Activated naive CD4-positive, alpha-beta T cell treated with anti-CD3 and anti-CD28 coated beads for 36 hours (primary cell): ENCODE measurements around the gene UBE4B. TPM values are rescaled to one million over a fixed set of nuclear protein-coding genes. Genes with fewer than 3 reads are reported as not detected.
"Not testable (repeated sequence)": the region's sequence is repeated elsewhere in the genome, so short reads cannot be mapped to it uniquely, and the experiment has no call there.

ENCODE experiments used
- CTCF ChIA-PET: fragments of 350-600 bp; sonication (Branson Sonifier 250); formaldehyde crosslinking; loops from one replicate; lab custom pipeline; 2021; ENCODE audit warnings: antibody characterized with exemption; lab: Charles Lee
- DNase-seq: peaks from one replicate; pipeline ENCODE4 v3.0.0-alpha.2; 2020
- H3K27ac Mint-ChIP-seq: one replicate; pipeline ENCODE4 v1.8.0; 2021; ENCODE audit warnings: mild to moderate bottlenecking, mixed read lengths
- H3K27me3 Mint-ChIP-seq: one replicate; pipeline ENCODE4 v1.8.0; 2021; ENCODE audit warnings: low read depth, mixed read lengths
- H3K36me3 Mint-ChIP-seq: one replicate; pipeline ENCODE4 v1.8.0; 2021; ENCODE audit warnings: low read depth, mixed read lengths
- H3K4me1 Mint-ChIP-seq: one replicate; pipeline ENCODE4 v1.8.0; 2021; ENCODE audit warnings: low read depth, mixed read lengths
- H3K4me3 Mint-ChIP-seq: one replicate; pipeline ENCODE4 v1.8.0; 2021; ENCODE audit warnings: mild to moderate bottlenecking, moderate library complexity, mixed read lengths
- H3K9me3 Mint-ChIP-seq: one replicate; pipeline ENCODE4 v1.8.0; 2021; ENCODE audit warnings: mixed read lengths
- intact Hi-C: fragments of 100-400 bp; cut with micrococcal nuclease; formaldehyde crosslinking; loops from one replicate; pipeline ENCODE4 v1.15.1; 2023
- total RNA-seq, 2 experiments: library from RNA; stranded (reverse); gene quantifications; one replicate each; pipeline ENCODE4 v1.2.3, GENCODE V29; 2021

The UBE4B gene
- total RNA-seq, 2 experiments from 2014 or later, result 20.1 to 21.3 TPM

DNA sequence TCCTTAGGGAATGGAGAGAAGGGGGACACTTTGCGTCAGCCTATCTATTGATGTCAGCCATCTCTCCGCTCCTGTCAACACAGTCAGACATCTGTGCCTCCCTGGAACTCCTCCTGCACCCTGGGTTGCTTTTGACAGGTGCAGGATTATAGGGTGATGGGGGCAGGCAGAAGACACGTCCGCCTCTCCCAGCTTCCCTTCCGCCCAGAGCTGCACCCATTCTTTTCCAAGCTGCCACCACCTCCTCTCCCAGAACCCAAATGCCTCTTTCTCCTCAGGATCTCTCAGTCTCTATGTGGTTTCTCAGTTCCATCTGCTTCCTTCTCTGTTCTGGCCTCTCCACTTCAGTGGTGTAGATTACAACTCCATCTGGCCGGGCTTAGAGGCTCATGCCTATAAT lies 160.5 kb downstream of the UBE4B start:
- Mint-ChIP-seq H3K27ac (no peak overlapping the region), H3K4me1 (no peaks in the 10 kb centered on the region), H3K4me3 (no peak overlapping the region), H3K27me3 (peaks cover 5% of the 10 kb centered on the region), H3K36me3 (no peaks in the 10 kb centered on the region), H3K9me3 (peaks cover under 1% of the 10 kb centered on the region)
- intact Hi-C loops, result no loop called here
- no peak for DNase-seq
- CTCF ChIA-PET, result no interaction called here

- DNase-seq, result no peak
- no peak overlapping the region for H3K27ac Mint-ChIP-seq
- no peaks in the 10 kb centered on the region for H3K4me1 Mint-ChIP-seq
- H3K27me3 Mint-ChIP-seq, result peaks cover 5% of the 10 kb centered on the region
- no peaks in the 10 kb centered on the region for H3K36me3 Mint-ChIP-seq
- H3K9me3 Mint-ChIP-seq, result no peaks in the 10 kb centered on the region
- no peak overlapping the region for H3K4me3 Mint-ChIP-seq
- intact Hi-C loops, result no loop called here
- CTCF ChIA-PET, result no interaction called here
Measured at GRCh38 chr1:10195570-10195969, 162.8 kb downstream of the UBE4B start.

DNA sequence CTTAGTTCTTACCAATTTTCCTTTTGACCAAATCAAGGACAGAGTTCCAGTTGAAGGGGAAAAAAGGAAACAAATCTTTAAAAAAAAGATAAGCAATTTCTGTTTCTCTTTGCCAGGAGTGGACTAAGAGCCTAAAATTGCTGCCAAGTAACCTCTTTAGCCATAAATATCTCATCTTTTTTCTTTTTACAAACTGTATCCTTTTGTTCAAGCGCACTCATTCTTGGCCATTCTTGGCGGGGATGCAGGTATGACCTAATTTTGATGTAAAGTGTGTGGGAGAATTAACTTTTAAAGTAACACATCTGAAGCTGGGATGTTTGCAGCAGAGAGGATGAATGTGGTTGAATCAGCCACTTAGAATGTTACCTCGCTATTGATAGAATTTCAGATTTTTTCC lies 164.2 kb downstream of the UBE4B start:
- Mint-ChIP-seq H3K4me3 (no peak overlapping the region), H3K27ac (no peak overlapping the region), H3K27me3 (peaks cover 5% of the 10 kb centered on the region), H3K36me3 (no peaks in the 10 kb centered on the region), H3K4me1 (no peaks in the 10 kb centered on the region), H3K9me3 (no peaks in the 10 kb centered on the region)
- DNase-seq, result no peak
- CTCF ChIA-PET, result no interaction called here
- intact Hi-C loops, result no loop called here

GRCh38 chr1:10200620-10201019 lies 167.9 kb downstream of the UBE4B start:
- H3K4me1 Mint-ChIP-seq, result no peaks in the 10 kb centered on the region
- peaks cover 3% of the 10 kb centered on the region for H3K27me3 Mint-ChIP-seq
- no peaks in the 10 kb centered on the region for H3K36me3 Mint-ChIP-seq
- no peak for DNase-seq
- intact Hi-C loops, result no loop called here
- CTCF ChIA-PET, result interaction anchor here (2.6 kb wide), 1 partner anchor 9 kb away, joined by 11 read pairs; the partner anchor contains the start of gene KIF1B
- no peaks in the 10 kb centered on the region for H3K9me3 Mint-ChIP-seq
- H3K4me3 Mint-ChIP-seq, result no peak overlapping the region
- no peak overlapping the region for H3K27ac Mint-ChIP-seq

- no peaks in the 10 kb centered on the region for H3K36me3 Mint-ChIP-seq
- CTCF ChIA-PET, result interaction anchor here (0.6 kb wide), 1 partner anchor 51 kb away, joined by 3 read pairs; no protein-coding TSS in a partner anchor
- DNase-seq, result no peak
- H3K9me3 Mint-ChIP-seq, result no peaks in the 10 kb centered on the region
- H3K27me3 Mint-ChIP-seq, result no peaks in the 10 kb centered on the region
- H3K4me3 Mint-ChIP-seq, result no peak overlapping the region
- intact Hi-C loops, result no loop called here
- H3K4me1 Mint-ChIP-seq, result peaks cover under 1% of the 10 kb centered on the region
- no peak overlapping the region for H3K27ac Mint-ChIP-seq
Measured at GRCh38 chr1:10204003-10204642, 171.4 kb downstream of the UBE4B start.

DNA sequence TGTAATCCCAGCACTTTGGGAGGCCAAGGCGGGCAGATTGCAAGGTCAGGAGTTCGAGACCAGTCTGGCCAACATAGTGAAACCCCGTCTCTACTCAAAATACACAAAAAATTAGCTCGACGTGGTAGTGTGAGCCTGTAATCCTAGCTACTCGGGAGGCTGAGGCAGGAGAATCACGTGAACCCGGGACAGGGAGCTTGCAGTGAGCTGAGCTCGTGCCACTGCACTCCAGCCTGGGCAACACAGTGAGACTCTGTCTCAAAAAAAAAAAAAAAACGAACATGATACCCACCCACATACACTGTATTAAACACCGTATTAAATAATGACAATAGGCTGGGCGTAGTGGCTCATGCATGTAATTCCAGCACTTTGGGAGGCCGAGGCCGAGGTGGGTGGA lies 172.4 kb downstream of the UBE4B start:
- H3K9me3 Mint-ChIP-seq, H3K27ac Mint-ChIP-seq, H3K27me3 Mint-ChIP-seq, H3K4me3 Mint-ChIP-seq, DNase-seq, H3K36me3 Mint-ChIP-seq, intact Hi-C loops: not testable (repeated sequence)
- CTCF ChIA-PET, result interaction anchor here (1.1 kb wide), 1 partner anchor 223 kb away, joined by 3 read pairs; no protein-coding TSS in a partner anchor
- peaks cover 10% of the 10 kb centered on the region for H3K4me1 Mint-ChIP-seq

DNA sequence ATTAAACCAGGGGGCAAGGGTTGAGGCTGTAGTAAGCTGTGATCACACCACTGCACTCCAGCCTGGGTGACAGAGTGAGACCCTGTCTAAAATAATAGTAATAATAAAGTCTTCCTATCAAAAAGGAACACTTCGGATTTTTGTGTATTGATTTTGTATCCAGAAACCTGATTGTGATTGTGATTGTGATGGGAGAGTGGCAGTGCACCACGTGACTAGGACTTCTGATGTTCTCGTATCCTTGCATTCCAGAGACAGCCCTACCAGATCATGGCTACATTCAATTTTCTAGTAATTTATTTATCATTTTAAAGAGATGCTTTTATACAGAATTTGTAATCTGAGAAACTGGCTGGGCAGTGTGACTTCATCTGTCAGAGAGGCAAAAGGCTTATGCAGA lies 175.1 kb downstream of the UBE4B start:
- CTCF ChIA-PET, result interaction anchor here (2.1 to 2.8 kb wide), 2 partner anchors 129 to 222 kb away, joined by 7 to 30 read pairs; partner anchors contain the start of gene CENPS
- intact Hi-C loops, result no loop called here
- no peaks in the 10 kb centered on the region for H3K36me3 Mint-ChIP-seq

GRCh38 chr1:10208537-10208936 lies 175.8 kb downstream of the UBE4B start:
- Mint-ChIP-seq H3K36me3 (no peaks in the 10 kb centered on the region), H3K9me3 (no peaks in the 10 kb centered on the region), H3K4me1 (peaks cover 28% of the 10 kb centered on the region), H3K27me3 (no peaks in the 10 kb centered on the region), H3K4me3 (no peak overlapping the region), H3K27ac (no peak overlapping the region)
- no peak for DNase-seq
- intact Hi-C loops, result no loop called here
- CTCF ChIA-PET, result interaction anchor here (0.9 to 2.8 kb wide), 12 partner anchors 13 to 299 kb away, joined by 3 to 30 read pairs (median 7); partner anchors contain the start of gene CENPS

More for the DNA sequence above, 175.1 kb downstream of the UBE4B start:
- no peak overlapping the region for H3K4me3 Mint-ChIP-seq
- H3K27me3 Mint-ChIP-seq, result no peaks in the 10 kb centered on the region
- H3K9me3 Mint-ChIP-seq, result no peaks in the 10 kb centered on the region
- H3K27ac Mint-ChIP-seq, result no peak overlapping the region
- no peak for DNase-seq
- H3K4me1 Mint-ChIP-seq, result peaks cover 23% of the 10 kb centered on the region

DNA sequence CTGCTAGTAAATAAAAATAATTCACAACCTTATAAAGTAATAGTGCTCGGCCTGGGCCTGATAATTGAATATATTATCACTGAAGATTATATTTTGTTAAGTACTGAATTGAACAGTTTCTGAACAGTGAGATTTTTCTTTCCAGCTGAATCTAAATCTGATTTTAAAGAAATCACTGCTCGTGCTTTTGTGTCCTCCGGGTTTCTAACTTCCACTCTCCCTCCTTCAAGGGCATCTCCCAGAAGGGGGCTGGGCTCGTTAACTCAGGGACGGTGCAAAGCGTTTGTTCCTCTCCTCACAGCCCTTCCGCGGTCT lies 176.8 kb downstream of the UBE4B start:
- CTCF ChIA-PET, result interaction anchor here (0.6 to 2.8 kb wide), 27 partner anchors 9 to 299 kb away, joined by 3 to 30 read pairs (median 5); partner anchors contain the start of gene CENPS
- Mint-ChIP-seq H3K36me3 (no peaks in the 10 kb centered on the region), H3K27me3 (no peaks in the 10 kb centered on the region), H3K4me1 (peaks cover 29% of the 10 kb centered on the region), H3K4me3 (peak overlapping the region; percentile 83), H3K27ac (peak overlapping the region; percentile 69), H3K9me3 (no peaks in the 10 kb centered on the region)
- no peak for DNase-seq
- intact Hi-C loops, result loop anchor here (1.0 kb wide), 1 partner anchor 74 kb away; no protein-coding TSS in a partner anchor

GRCh38 chr1:10209905-10210810 lies 177.4 kb downstream of the UBE4B start, which contains the start of gene KIF1B:
KIF1B (plus strand) TSS chr1:10210570; CDS start chr1:10232329, 21,759 bp downstream.
- intact Hi-C loops, result loop anchor here (1.0 kb wide), 3 partner anchors 73 to 218 kb away; no protein-coding TSS in a partner anchor
- no peaks in the 10 kb centered on the region for H3K9me3 Mint-ChIP-seq
- H3K4me3 Mint-ChIP-seq, result peak within 1 kb of the TSS; percentile 83
- DNase-seq, result peak; percentile 95
- H3K27me3 Mint-ChIP-seq, result no peaks in the 10 kb centered on the region
- peaks cover 29% of the 10 kb centered on the region for H3K4me1 Mint-ChIP-seq
- no peaks in the 10 kb centered on the region for H3K36me3 Mint-ChIP-seq
- CTCF ChIA-PET, result interaction anchor here (0.7 to 2.8 kb wide), 30 partner anchors 10 to 299 kb away, joined by 3 to 30 read pairs (median 4); partner anchors contain the start of gene CENPS
- H3K27ac Mint-ChIP-seq, result peak within 1 kb of the TSS; percentile 69

DNA sequence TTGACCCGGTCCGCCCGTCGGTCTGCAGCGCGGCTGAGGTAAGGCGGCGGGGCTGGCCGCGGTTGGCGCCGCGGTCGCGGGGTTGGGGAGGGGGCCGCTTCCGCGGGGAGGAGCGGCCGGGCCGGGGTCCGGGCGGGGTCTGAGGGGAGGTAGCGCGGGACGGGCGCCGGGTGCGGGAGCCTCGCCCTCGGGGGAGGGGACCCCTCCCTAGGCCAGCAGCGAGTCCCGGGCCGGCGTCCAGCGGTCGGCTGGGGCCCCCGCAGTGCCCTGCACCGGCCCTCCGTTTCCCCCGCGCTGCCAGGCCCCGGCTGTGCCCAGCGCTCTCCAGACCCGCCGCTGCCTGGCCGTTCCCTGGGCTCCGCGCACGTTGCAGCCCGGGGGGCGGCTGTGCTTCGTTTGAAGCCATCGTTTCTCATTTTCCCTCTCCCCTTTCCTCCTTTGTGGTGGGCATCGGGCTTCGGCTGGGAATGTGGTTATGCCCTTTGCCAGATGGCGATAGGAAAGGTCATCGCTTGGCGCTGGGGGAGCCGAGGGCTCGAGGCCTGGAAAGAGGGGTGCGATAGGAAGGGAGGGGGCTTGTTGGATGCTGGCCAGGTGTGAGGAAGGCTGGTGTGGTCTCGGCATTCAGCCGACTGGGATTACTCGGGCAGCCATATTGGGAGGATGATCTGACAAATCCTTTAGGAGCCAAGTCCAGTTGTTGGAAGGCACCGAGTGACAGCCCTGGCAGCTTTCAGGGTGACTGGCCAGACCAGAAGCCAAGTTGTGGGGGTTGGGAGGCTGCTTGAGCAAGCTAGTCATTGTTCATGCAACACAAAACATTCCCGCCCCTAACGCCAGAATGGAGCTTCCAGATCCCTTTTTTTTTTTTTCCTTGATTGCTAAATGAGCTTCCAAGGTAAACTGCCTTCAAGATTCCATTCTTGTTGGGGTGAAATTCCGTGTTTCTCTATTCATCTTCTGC lies 178.4 kb downstream of the UBE4B start:
- peak; percentile 57 for DNase-seq
- H3K4me3 Mint-ChIP-seq, result peak overlapping the region; percentile 72
- intact Hi-C loops, result loop anchor here (1.0 kb wide), 2 partner anchors 127 to 217 kb away; no protein-coding TSS in a partner anchor
- no peaks in the 10 kb centered on the region for H3K36me3 Mint-ChIP-seq
- no peaks in the 10 kb centered on the region for H3K9me3 Mint-ChIP-seq
- peaks cover 36% of the 10 kb centered on the region for H3K4me1 Mint-ChIP-seq
- CTCF ChIA-PET, result interaction anchor here (0.7 to 2.8 kb wide), 23 partner anchors 11 to 205 kb away, joined by 3 to 30 read pairs (median 5); no protein-coding TSS in a partner anchor
- H3K27ac Mint-ChIP-seq, result peak overlapping the region; percentile 41
- no peaks in the 10 kb centered on the region for H3K27me3 Mint-ChIP-seq
